IPS-NIHi11 (cell line): Measurements from ENCODE around the gene SHROOM3.

Source experiments
- DNase-seq: peaks from one replicate; pipeline ENCODE4 v3.0.0; 2012; ENCODE audit warnings: mixed read lengths, low spot score

SHROOM3 gene

GRCh38 chr4:76570141-76570973, 135.3 kb downstream of the SHROOM3 start:
- no peak for DNase-seq

- no peak for DNase-seq
These were observed 136.2 kb downstream of the SHROOM3 start for GRCh38 chr4:76571274-76571673.

- DNase-seq, result no peak
These were observed 137.2 kb downstream of the SHROOM3 start for GRCh38 chr4:76572224-76572623.

- DNase-seq, result no peak
These were observed 141.8 kb downstream of the SHROOM3 start for GRCh38 chr4:76576824-76577223.

GRCh38 chr4:76578002-76578560, 143.1 kb downstream of the SHROOM3 start:
- DNase-seq, result no peak

- no peak for DNase-seq
These were observed 144.8 kb downstream of the SHROOM3 start for GRCh38 chr4:76579596-76580375.

- DNase-seq, result no peak
These were observed 146.3 kb downstream of the SHROOM3 start for GRCh38 chr4:76581077-76581962.

GRCh38 chr4:76582074-76582816, 147.2 kb downstream of the SHROOM3 start:
- no peak for DNase-seq

- no peak for DNase-seq
These were observed 147.7 kb downstream of the SHROOM3 start for GRCh38 chr4:76582817-76583087.

GRCh38 chr4:76584241-76585152, 149.5 kb downstream of the SHROOM3 start:
- no peak for DNase-seq

GRCh38 chr4:76585272-76585671, 150.2 kb downstream of the SHROOM3 start:
- DNase-seq, result no peak

GRCh38 chr4:76585897-76586360, 150.9 kb downstream of the SHROOM3 start:
- peak; percentile 89 for DNase-seq

- peak; percentile 50 for DNase-seq
These were observed 153.2 kb downstream of the SHROOM3 start for GRCh38 chr4:76588274-76588673.

- DNase-seq, result no peak
These were observed 154.4 kb downstream of the SHROOM3 start for GRCh38 chr4:76589402-76589801.

GRCh38 chr4:76589872-76590797, 155.1 kb downstream of the SHROOM3 start:
- peak; percentile 93 for DNase-seq

GRCh38 chr4:76590798-76591281, 155.8 kb downstream of the SHROOM3 start:
- no peak for DNase-seq

GRCh38 chr4:76591992-76592391, 157.0 kb downstream of the SHROOM3 start:
- no peak for DNase-seq

GRCh38 chr4:76592460-76592859, 157.4 kb downstream of the SHROOM3 start:
- DNase-seq, result no peak

- no peak for DNase-seq
These were observed 159.1 kb downstream of the SHROOM3 start for GRCh38 chr4:76594173-76594572.
